NK-92 treated with Interleukin-12 subunit alpha and Interleukin-12 subunit beta, amount 100 ng/mL, for 24 hours (cell line): Measurements from ENCODE around the gene ANKRD42.
"Not testable (repeated sequence)": the region's sequence is repeated elsewhere in the genome, so short reads cannot be mapped to it uniquely, and the experiment has no call there.

Source experiments
- DNase-seq: peaks from one replicate; lab custom pipeline; 2025; lab: John Stamatoyannopoulos, UW

ANKRD42 gene

GRCh38 chr11:83172551-83172950 is 21.0 kb upstream of the ANKRD42 start:
- DNase-seq: no peak

- no peak for DNase-seq
Measured at GRCh38 chr11:83174008-83174407, 19.5 kb upstream of the ANKRD42 start.

GRCh38 chr11:83175815-83176214 is 17.7 kb upstream of the ANKRD42 start:
- no peak for DNase-seq

- DNase-seq: no peak
Measured at GRCh38 chr11:83181815-83182214, 11.7 kb upstream of the ANKRD42 start.

GRCh38 chr11:83185767-83186166 is 7.7 kb upstream of the ANKRD42 start:
- DNase-seq: no peak

GRCh38 chr11:83187465-83187864 is 6.0 kb upstream of the ANKRD42 start:
- no peak for DNase-seq

GRCh38 chr11:83191491-83191890 is 2.0 kb upstream of the ANKRD42 start:
- DNase-seq: no peak

GRCh38 chr11:83191986-83192385 is 1.5 kb upstream of the ANKRD42 start:
- no peak for DNase-seq

- no peak for DNase-seq
Measured at GRCh38 chr11:83192606-83193245, 786 bp upstream of the ANKRD42 start.

- peak; percentile 69 for DNase-seq
Measured at GRCh38 chr11:83194281-83195142, 1.0 kb downstream of the ANKRD42 start.

- DNase-seq: no peak
Measured at GRCh38 chr11:83195143-83195466, 1.6 kb downstream of the ANKRD42 start.

- DNase-seq: no peak
Measured at GRCh38 chr11:83195649-83196048, 2.1 kb downstream of the ANKRD42 start.

- no peak for DNase-seq
Measured at GRCh38 chr11:83200035-83200434, 6.5 kb downstream of the ANKRD42 start.

- DNase-seq: no peak
Measured at GRCh38 chr11:83205608-83206185, 12.2 kb downstream of the ANKRD42 start.

GRCh38 chr11:83206221-83206620 is 12.7 kb downstream of the ANKRD42 start:
- DNase-seq: no peak

- DNase-seq: not testable (repeated sequence)
Measured at GRCh38 chr11:83206771-83207382, 13.4 kb downstream of the ANKRD42 start.

GRCh38 chr11:83219095-83219494 is 25.6 kb downstream of the ANKRD42 start:
- no peak for DNase-seq

GRCh38 chr11:83220260-83220659 is 26.7 kb downstream of the ANKRD42 start:
- DNase-seq: no peak

- no peak for DNase-seq
Measured at GRCh38 chr11:83221694-83222093, 28.2 kb downstream of the ANKRD42 start.

- DNase-seq: no peak
Measured at GRCh38 chr11:83222499-83222898, 29.0 kb downstream of the ANKRD42 start.

GRCh38 chr11:83223457-83223856 is 29.9 kb downstream of the ANKRD42 start:
- DNase-seq: no peak

GRCh38 chr11:83235825-83236224 is 42.3 kb downstream of the ANKRD42 start:
- DNase-seq: no peak

- no peak for DNase-seq
Measured at GRCh38 chr11:83238111-83238510, 44.6 kb downstream of the ANKRD42 start.
